GM13976 (cell line): ENCODE results near the gene LY6G6F.

Experiments used
- DNase-seq: peaks from one replicate; pipeline ENCODE4 v3.0.0; 2012; ENCODE audit warnings: low spot score
- CTCF ChIP-seq: IDR thresholded peaks from 2 replicates; pipeline ENCODE4 v1.5.1; 2012; ENCODE audit warnings: borderline replicate concordance, mild to moderate bottlenecking; ENCODE audit not compliant: insufficient read depth; ENCODE audit errors: extremely low read depth, missing control alignments, control extremely low read depth
- in situ Hi-C: fragments of 300-500 bp; cut with MboI; formaldehyde crosslinking; loops from one replicate; pipeline ENCODE4 v1.12.0; 2022; ENCODE audit warnings: low sequenced_read_pairs, mixed read lengths, inconsistent platforms; ENCODE audit not compliant: unreplicated experiment

The LY6G6F gene

DNA sequence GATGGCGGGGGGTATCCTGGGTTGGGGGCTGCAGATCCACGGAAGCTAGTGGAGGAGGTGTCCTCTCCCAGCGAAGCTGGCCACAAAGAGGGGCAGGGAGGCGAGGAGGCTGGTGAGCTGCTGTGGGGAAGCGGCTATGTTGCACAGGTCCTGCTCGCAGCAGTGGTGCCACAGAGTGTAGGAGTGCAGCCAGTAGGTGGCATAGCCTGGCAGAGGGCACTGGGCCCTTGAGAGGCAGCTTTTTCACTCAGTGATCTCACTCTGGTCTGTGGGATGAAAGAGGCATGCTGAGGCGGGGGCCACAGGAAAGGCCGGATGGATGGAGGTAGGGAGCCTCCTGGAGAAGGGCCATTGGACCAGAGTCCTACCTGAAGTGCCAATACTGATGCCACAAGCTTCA is 5.6 kb downstream of the LY6G6F start:
- DNase-seq: no peak

GRCh38 chr6:31713465-31713864 is 6.8 kb downstream of the LY6G6F start:
- in situ Hi-C loops: no loop called here
- no peak for DNase-seq
- no peak for TF ChIP-seq CTCF

More for the DNA sequence above, 5.6 kb downstream of the LY6G6F start:
- TF ChIP-seq CTCF: no peak
- in situ Hi-C loops: no loop called here

DNA sequence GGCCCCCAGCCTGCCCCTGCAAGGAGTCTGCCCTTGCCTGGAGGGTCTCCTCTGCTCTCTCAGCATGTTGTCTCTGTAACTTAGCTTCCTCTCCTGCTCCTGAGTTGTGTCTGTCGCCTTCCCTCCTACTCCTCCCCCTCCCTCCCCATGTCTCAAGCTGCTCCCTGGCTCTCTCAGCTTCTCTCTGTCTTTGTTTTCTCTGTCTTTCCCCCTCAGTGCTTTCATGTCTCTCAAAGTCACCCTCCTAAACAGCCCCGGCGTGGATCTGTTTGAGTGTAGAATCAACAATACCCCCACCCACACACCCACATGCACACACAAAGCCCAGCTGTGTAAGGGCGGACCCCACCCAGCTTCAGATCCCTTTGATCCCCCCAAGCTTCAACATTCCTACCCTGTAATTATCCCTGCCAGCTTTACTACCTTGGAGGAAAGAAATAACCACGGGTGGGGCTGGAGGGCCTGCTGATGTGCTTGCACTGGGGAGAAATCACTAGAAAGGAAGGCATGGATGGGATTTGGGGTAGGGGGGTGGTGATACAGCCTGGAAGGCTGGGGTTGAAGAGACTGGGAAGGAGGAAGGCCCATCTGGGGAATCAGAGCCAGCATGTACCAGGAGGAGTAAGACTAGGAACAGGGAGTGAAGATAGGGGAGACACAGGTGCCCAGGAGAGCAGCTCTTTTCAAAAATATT is 7.5 kb downstream of the LY6G6F start:
- no peak for TF ChIP-seq CTCF
- DNase-seq: no peak
- in situ Hi-C loops: no loop called here

DNA sequence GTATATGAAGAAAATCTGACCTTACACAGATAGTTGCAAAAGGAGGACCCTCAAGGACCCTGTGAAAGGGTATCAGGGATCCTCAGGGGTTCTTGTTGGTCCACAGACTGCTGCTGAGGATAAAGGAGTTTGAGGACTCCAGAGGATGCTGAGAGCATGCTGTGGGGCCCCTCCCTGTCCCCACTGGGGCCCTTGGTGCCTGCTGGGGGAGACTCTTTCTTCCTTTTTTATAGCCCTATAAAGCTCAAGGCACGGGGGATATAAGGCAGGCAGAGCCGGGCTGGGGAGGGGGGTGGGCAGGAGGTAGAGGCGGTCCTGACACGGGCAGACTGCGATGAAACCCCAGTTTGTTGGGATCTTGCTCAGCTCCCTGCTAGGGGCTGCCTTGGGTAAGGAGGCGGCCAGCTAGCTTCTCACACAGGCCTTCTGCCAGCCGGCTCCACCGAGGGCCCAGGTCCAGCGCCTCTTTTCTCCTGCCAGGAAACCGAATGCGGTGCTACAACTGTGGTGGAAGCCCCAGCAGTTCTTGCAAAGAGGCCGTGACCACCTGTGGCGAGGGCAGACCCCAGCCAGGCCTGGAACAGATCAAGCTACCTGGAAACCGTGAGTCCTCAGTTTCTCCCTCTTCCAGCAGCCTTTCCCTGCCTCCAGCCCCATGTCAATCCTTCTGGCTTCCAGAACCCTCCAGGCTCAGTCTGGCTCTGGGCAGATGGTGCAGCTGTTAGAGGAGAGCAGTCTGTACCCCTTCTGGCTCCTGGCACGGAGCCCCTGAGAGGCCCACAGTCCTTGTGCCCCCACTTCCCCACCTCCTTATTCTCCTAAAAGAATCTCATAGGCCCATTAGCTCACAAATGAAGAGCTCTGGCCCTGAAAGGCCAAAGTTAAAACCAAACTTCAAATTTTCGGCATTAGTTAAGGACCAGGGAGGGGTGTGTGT is 8.6 kb downstream of the LY6G6F start, which contains the start of gene LY6G6D:
Gene LY6G6D, plus strand, starts transcription at position 327 of the 937 bp plus-strand sequence. Its CDS starts 8 bp downstream, at position 335.
- in situ Hi-C loops: no loop called here
- TF ChIP-seq CTCF: no peak
- no peak for DNase-seq

DNA sequence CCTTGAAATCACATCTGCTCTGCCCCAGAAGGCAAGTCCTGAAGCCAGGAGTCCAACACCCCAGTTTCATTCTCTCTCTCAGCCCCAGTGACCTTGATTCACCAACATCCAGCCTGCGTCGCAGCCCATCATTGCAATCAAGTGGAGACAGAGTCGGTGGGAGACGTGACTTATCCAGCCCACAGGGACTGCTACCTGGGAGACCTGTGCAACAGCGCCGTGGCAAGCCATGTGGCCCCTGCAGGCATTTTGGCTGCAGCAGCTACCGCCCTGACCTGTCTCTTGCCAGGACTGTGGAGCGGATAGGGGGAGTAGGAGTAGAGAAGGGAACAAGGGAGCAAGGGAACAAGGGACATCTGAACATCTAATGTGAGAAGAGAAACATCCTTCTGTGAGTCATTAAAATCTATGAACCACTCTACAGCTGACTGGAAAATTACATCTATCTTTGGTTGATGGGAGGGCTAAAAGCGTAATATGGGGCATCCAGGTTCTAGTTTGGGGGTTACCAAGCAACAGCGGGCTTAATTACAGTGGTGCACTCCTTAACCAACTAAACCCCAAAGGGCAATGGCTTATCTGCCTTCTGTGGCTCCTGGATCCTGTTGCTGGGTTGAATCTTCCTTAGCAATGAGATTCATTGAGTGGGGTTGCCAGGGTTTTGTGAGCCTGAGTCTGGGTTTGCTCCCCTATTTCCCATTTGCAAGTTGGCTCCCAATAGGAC is 11.0 kb downstream of the LY6G6F start:
- no peak for TF ChIP-seq CTCF
- in situ Hi-C loops: no loop called here
- DNase-seq: no peak

DNA sequence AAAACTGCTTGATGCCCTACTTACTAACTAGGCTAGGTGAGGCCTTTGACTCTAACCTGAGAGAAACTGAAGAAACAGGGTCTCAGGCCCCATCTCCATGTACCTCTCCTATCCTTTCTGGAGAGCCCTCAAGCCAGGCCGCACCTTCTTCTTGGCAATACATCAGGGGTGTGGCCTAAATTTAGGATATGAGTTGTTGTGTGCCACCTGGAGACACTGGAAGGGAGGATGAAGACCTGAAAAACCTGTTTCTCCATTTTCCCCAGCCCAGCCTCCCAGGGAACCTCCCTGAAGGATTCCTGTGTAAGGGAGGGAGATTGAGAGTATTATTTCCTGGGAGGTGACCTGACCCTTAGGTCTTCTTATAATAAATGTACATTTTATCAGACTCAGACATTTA is 11.6 kb downstream of the LY6G6F start:
- in situ Hi-C loops: no loop called here
- TF ChIP-seq CTCF: no peak
- no peak for DNase-seq
